ENCODE measurements around the gene ELMO1. TPM values are rescaled to one million over a fixed set of nuclear protein-coding genes. Genes with fewer than 3 reads are reported as not detected.
A peak's percentile ranks its signal among the peaks of the same experiment; 100 is the strongest.

ELMO1 gene
- total RNA-seq, 1 experiment from 2014 or later = 1.1 TPM

- Histone ChIP-seq H3K36me3 (ENCODE audit: control insufficient read depth in 1 of 2, insufficient read depth in 2 of 2, low read length in 2 of 2) (no peaks in the 10 kb centered on the region), H3K9ac (ENCODE audit: low read length) (no peak overlapping the region), H3K4me3 (replicated peaks in 1 of 2; ENCODE audit: low read depth in 1 of 2, low read length in 2 of 2) (no peak overlapping the region), H3K27ac (ENCODE audit: low read depth, low read length) (no peak overlapping the region), H3K9me2 (ENCODE audit: insufficient read depth) (no peaks in the 10 kb centered on the region), H4K20me1 (ENCODE audit: insufficient read depth) (no peaks in the 10 kb centered on the region), H2AFZ (ENCODE audit: low read depth, low read length, poor library complexity, severe bottlenecking) (peak overlapping the region; percentile 47), H3K27me3 (ENCODE audit: insufficient read depth, low read length) (no peaks in the 10 kb centered on the region), H3K79me2 (ENCODE audit: insufficient read depth, low read length) (no peaks in the 10 kb centered on the region), H3K4me2 (ENCODE audit: low read length) (peak overlapping the region; percentile 22; the same call in 1 of the 2 replicates), H3K4me1 (ENCODE audit: control insufficient read depth in 1 of 2, insufficient read depth in 2 of 2, low read length in 2 of 2) (0 out of 4 replicates have a peak, but pooled peaks cover 0 to 4% of the 10 kb centered on the region in 2 experiments), H3K9me3 (ENCODE audit: control insufficient read depth in 1 of 2, insufficient read depth in 1 of 2, low read depth in 1 of 2, low read length in 2 of 2) (no peaks in the 10 kb centered on the region)
- intact Hi-C loops (cut with micrococcal nuclease) = loop anchor here (1.0 to 5.0 kb wide), 5 partner anchors 174 to 760 kb away; no protein-coding TSS in a partner anchor
- no peak for TF ChIP-seq JUND (IDR thresholded peaks at IDR 0.05)
- no peak; the same call in 1 of the 2 replicates for TF ChIP-seq SP1 (IDR thresholded peaks at IDR 0.05; ENCODE audit: low read depth)
- no peak for TF ChIP-seq YY1 (IDR thresholded peaks at IDR 0.05; ENCODE audit: extremely low read depth, insufficient replicate concordance, low read depth, low read length)
- TF ChIP-seq RAD21 (IDR thresholded peaks at IDR 0.05; ENCODE audit: low read depth) = peak; percentile 83
- TF ChIP-seq SIN3A (IDR thresholded peaks at IDR 0.05; ENCODE audit: low read depth) = no peak
- no peak for TF ChIP-seq ZFX (IDR thresholded peaks at IDR 0.05)
- peak; percentile 27; the same call in 1 of the 2 replicates for TF ChIP-seq POLR2AphosphoS5 (IDR thresholded peaks at IDR 0.05; ENCODE audit: low read depth, low read length)
- no peak for TF ChIP-seq MAX (IDR thresholded peaks at IDR 0.05)
- TF ChIP-seq TCF7L2 (IDR thresholded peaks at IDR 0.05; ENCODE audit: borderline replicate concordance, extremely low read depth, insufficient read depth, insufficient read length) = peak; percentile 19
- no peak; the same call in 1 of the 2 replicates for TF ChIP-seq CBX3 (IDR thresholded peaks at IDR 0.05; ENCODE audit: low read depth)
- no peak for TF ChIP-seq ZNF274 (IDR thresholded peaks at IDR 0.05; ENCODE audit: low read depth, low read length)
- TF ChIP-seq EZH2phosphoT487 (IDR thresholded peaks at IDR 0.05; ENCODE audit: borderline replicate concordance) = no peak
- no peak for TF ChIP-seq ELF1 (IDR thresholded peaks at IDR 0.05; ENCODE audit: borderline replicate concordance, low read depth)
- TF ChIP-seq CEBPB (IDR thresholded peaks at IDR 0.05; ENCODE audit: low read depth) = no peak
- TF ChIP-seq CTCF (IDR thresholded peaks at IDR 0.05 in 2 of 3, conservative IDR thresholded peaks at IDR 0.05 in 1 of 3; ENCODE audit: borderline replicate concordance in 1 of 3, insufficient read depth in 1 of 3, low read depth in 2 of 3, low read length in 2 of 3) = peak; percentile 75 to 95 (median 79)
- no peak for TF ChIP-seq ZBTB33 (IDR thresholded peaks at IDR 0.05; ENCODE audit: extremely low read depth, insufficient replicate concordance, low read length)
- no peak for TF ChIP-seq ATF3 (IDR thresholded peaks at IDR 0.05)
- no peak for TF ChIP-seq EZH2 (IDR thresholded peaks at IDR 0.05)
- CTCF ChIA-PET = interaction anchor here (0.6 to 5.0 kb wide), 8 partner anchors 19 to 760 kb away, joined by 3 to 43 read pairs (median 12); no protein-coding TSS in a partner anchor
- DNase-seq (ENCODE audit: low read depth, low spot score) = peak; percentile 61
- RAD21 ChIA-PET (ENCODE audit: low non-redundant PET in 1 of 2, low total read pairs in 2 of 2, uncharacterized antibody in 2 of 2, unreplicated experiment in 2 of 2) = no interaction called here
- peak; percentile 83 for ATAC-seq
- POLR2A ChIA-PET = no interaction called here
- BruUV-seq (replicated peaks) = no TSS peak
Measured at GRCh38 chr7:37201003-37201875, 247.4 kb downstream of the ELMO1 start.
